ENCODE measurements around the gene SEMA3F.

Gene SEMA3F

DNA sequence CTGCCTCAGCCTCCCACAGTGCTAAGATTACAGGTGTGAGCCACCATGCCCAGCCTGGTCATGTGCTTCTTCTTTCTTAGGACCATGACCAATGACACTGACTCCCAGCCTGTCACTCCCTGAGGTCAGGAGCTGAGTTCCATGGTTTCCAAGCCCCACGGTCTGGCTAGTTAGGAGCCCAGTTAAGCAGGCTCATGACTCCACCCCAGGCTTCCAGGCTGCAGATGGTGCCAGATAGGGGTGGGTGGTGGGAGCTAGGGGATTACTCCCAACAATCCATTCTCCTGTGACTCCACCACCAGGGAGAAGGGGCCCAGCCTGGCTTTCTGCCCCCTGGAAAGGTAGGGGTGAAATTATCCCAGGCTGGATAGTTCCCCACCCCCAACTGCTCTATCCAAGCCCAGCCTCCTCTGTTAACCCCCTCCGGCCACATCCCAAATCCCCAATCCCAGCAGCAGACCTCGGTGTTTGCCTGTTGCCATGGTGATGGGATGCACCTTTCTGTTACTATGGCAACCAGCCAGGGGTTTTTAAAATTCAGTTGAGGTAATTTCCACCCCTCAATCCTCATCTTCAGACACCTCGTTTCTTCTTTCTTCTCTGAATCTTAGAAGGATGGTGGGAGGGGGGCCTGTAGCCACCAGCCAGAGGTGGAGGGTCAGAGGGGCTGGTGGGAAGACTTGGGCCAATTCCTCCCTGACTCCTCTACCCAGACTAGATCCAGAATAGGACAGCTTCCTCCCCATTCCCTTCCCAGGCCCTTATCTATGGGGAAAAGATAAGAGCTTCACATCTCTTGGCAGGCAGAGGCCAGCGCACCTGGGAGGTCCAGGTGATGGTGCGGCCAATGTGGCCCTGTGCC, 22.5 kb upstream of the SEMA3F start:
- no peak for DNase-seq (ENCODE audit: low spot score)

DNA sequence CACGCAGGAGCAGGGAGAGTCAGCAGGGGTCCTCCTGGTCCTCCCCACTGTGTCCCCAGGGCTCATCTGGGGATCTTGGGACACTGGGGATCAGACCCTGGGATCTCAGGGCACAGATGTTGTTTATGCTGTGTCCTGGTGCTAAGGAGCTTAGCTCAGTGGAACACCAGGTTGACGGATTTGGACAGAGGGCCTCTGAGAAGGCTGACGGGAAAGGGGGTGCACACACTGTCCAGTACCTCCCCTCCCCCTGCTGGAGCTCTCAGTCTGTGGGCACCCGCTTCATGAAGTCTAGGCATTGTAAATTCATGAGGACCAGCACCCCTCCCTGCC, 21.9 kb upstream of the SEMA3F start:
- no peak for DNase-seq (ENCODE audit: low spot score)

DNA sequence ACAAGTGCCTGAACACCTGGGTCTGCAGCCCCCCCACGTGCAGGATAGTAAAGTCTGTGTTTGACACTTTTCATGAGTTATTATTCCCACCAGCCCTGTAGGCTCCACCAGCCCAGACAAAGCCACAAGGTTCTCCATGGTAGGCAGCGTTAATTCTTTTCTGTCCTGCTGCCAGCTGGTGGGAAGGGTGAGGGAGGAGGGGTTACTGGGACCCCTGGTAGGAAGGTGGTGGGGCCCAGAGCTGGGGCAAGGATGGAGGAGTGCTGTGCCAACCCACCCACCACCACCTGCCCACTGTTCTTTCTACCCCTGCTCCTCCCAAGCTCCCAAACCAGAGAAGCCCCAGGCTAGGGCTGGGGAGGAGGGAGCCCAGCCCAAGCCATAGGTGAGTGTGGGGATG, 20.8 kb upstream of the SEMA3F start:
- no peak for DNase-seq (ENCODE audit: low spot score)

DNA sequence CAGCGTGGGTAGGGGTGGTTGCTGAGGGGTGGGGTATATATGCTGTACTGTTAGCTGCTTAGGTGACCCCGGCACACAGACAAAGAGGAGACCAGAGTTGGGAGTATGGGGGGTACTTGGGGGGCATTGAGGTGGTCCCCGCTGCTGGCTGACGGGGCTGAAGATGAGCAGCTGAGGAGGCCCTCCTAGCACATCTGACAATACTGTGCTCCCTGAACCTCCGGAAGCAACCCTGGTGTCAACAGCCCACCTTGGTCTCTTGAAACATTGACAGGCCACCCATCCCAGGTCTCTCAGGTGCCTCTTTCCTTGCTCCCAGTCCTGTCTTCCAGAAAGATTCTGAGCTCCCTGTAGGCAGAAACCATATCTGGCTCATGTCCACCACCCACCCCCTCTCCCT, 19.2 kb upstream of the SEMA3F start:
- no peak for DNase-seq (ENCODE audit: low spot score)

DNA sequence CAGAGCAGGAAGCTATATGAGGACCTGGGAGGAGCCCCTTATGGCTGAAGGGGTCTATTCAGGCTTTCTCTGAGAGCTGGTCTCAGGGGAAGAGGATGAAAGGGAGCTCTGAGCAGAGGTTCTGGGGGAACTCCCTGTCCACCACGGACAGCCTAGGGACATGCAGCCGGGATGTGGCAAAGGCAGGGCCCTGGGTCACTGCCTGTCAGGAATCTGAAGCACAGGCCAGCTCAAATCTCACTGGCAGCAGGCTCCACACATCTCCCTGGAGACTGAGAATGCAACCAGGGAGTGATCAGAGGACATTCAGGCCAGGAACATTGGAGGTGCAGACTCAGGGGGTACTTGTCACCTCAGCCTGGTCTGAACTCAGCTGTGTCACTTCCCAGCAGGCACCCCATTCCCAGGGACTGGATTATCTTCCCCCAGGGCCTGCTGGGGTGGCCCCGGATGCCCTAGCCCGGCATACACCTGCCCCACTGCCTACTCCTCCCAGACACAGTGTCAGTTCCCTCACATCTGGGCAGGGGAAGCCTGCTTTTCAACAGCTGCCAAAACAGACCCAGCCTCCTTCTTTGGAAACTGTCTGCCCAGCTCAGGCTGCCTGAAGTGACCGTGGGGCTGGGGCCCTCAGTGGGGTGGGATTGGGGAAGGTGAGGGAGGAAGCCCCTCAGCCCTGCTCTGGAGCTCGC, 18.3 kb upstream of the SEMA3F start:
- no peak for DNase-seq (ENCODE audit: low spot score)

DNA sequence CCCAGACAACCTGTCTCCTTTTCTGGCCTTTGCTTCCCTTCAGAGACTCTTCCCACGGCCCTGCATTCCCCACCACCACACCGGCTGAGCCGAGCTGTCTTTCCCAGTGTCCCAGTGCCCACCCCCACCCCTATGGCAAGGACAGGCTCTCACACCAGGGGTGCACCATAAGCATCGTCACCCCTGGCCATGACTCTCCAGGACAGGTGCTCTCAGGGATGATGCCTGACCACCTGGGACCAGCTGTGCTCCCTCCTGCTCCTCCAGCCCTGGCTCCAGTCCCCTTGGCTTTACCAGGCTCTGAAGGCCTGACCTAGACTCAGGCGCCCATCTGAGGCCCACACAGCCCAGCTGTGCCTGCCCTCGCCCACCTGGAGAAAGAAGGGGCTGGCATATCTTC, 17.6 kb upstream of the SEMA3F start:
- no peak for DNase-seq (ENCODE audit: low spot score)

DNA sequence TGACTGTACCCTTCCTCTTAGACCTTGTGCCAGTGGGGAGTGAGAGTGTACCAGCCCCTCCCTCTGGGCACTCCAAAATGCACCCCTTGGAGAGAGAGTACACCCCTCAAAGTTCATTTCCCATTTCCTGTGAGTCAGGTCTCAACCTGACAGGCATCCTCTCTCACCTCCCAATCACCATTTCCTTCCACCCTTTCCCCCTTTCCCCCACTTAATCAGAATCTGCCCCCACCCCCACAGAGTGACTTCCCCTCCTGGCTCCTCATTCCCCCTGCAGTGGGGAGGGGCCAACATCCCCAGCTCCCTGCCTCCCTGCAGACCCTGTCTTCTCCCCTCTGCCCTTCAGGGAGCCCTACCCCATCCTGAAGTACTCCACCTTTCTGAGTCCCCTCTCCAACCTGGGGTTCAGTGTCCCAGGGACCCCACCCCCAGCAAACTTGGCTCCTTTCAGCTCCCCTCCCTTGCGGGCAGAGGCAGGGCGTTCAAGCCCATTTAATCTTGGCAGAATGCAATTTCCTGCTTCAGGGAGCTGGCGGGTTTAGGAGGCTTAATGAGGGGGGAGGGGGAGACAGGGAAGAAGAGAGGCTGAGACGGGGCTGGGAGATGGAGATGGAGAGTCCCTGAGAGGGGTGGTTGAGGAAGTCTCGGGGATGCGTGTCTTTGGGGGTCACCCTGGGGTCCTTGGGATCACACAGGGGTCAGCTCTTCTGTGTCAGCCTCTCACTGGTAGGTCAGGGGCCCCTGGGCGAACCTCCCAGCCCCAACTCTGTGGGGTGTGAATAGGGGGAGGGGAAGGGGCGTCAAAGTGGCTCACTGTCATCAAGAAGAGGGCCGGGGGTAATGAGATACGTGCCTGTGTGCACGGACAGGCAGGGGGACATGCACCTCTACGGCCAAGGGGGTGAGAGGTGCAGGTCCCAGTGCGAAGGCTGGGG, 16.6 kb upstream of the SEMA3F start:
- DNase-seq (ENCODE audit: low spot score) = no peak

DNA sequence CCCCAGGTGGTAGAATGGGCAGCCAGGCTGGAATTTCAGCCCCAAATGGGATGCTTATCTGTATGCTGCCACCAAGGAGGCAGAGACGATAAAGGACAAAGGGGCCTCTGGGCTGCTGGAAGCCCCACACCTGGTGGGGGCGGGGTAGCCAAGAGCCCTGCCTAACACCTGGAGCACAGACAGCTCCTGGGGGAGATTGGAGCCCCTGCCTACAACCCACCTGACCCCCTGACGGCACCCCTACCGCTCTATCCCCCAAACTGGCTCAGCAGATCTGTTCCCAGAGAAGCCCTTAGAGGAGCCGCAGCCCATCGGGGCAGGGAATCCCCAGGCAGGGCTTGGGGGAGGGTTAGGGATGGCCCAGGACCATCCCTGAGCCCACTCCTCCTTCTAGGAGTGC, 15.8 kb upstream of the SEMA3F start:
- DNase-seq (ENCODE audit: low spot score) = no peak

DNA sequence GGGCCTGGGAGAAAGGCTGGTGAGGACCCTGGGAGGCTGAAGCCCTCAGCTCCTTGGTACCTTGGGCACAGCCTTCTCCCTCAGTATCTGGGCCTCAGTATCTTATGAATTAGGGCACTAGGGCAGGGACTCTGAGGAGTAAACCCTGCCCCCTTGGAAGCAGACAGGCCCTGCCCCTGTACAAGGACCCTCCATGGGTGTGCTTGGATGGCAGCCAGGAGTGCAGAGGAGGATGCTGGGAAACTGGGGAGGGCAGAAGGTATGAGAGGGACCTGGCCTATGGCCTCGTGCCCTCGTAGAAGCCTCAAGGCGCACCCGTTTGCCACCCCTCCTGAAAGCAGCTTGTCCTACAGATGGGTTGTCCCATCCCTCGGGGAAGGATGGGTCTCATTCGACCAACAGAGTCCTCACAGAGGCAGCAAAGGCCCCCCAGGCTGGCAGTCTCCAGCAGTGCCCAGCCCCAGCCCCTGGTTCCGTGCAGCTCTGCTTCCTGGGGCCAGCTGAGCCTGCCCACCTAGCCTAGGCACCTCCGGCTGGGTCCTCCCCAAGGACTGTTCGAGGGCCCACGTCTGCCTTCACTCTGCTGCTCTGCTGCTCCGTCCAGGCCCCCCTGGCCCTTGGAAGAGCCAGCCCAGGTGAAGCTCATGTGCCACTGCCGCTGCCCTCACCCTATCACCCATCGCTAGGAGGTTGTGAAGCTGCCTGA, 15.3 kb upstream of the SEMA3F start:
- no peak for DNase-seq (ENCODE audit: low spot score)

DNA sequence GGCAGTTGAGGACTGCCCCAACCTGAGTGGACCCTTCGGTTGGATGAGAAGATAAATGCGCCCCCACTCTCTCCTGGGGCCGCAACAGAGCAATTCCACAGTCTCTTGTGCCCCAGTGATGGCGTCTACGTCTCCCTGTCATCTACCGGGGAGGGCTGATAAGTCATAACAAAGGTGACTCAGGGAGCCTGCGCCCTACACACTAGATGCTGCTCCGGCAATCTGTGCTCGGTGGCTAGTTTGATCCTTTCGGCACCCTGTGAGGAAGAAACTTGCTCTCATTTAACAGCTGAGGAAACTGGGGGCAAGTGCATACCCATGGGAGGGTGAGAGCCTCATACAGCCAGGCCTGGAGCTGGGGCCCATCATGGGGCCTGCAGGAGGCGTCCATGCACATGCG, 14.1 kb upstream of the SEMA3F start:
- DNase-seq (ENCODE audit: low spot score) = no peak

DNA sequence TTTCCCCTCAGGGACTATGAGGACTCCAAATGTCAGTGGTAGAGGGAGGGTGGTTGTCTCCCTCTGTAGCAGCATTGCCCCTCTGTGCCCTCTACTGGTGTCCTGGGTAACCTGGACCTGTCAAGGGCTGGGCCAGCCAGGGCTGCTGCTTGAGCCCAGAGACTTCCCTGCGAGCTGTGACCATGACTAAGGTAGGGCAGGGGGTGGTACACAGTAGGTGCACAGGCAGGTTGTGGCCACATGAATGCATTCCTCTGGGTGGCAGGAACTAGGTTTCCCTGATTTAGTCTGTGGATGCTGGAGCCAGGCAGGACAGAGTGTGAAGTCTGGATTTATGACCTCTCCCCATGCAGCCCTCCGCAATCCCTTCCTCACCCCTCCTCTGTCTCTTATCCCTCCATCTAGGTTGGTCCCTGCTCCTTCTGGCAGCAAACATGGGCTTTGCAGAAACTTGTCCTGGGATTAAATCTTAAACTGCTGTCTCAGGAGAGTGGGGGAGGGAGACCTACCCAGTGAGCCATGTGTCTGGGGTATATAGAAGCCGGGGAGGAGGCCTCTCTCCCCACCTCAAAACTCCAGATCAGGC, 8.7 kb upstream of the SEMA3F start:
- no peak for DNase-seq (ENCODE audit: low spot score)

DNA sequence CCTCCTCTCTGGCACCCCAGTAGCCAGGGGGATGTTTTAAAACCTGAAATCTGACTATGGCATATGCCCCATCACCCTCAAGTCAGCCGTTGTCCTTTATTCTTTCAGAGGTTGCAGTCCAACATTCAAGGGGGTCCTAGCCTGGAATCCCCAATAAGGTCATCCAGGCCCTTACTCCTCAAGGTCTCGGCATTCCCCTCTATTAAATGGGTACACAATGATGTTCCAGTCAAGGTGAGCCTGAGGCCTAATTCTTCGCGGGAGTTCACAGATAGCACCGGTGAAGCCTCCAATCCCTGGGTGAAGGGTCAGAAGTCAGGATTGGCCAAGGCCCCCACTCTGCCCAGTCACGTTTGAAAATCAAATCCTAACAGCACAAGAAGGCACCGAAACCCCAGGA, 8.1 kb upstream of the SEMA3F start:
- no peak for DNase-seq (ENCODE audit: low spot score)

DNA sequence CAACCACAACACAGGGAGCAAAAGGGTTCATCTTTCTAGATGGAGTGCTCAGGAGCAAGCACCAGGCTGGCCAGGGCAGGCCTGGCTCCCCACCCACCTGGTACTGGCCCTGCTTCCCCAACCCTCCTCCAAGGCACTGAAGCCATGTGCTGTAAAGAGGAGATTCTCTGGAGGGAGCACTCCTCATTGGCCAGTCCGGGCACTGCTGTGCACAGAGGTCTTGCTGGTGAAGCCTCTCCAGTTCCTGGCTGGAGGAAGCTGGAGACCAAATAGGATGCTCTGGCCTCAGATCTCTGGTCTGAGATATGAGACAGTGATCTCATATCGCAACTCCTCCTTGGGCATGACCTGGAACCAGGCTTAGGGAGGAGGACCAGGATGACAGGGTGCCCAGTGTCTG, 7.7 kb upstream of the SEMA3F start:
- DNase-seq (ENCODE audit: low spot score) = no peak

DNA sequence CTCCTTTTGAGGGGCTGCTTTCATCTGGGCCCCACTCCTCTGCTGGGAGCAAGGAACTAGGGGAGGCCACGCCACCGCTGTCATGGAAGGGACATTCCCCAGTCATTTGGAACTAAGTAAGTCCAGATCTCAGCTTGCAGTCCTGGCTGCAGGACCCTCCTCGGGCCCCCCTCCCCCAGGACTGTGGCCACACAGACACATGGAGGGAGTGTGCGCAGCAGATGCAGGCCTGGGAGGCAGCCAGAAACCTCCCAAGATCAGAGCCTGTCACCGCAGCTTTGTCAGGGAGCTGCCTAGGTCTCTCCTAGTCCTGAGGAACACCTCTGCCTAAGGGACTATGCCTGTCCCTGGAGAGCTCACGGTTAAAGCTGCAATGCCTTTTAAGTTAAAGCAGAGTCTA, 7.3 kb upstream of the SEMA3F start:
- no peak for DNase-seq (ENCODE audit: low spot score)

DNA sequence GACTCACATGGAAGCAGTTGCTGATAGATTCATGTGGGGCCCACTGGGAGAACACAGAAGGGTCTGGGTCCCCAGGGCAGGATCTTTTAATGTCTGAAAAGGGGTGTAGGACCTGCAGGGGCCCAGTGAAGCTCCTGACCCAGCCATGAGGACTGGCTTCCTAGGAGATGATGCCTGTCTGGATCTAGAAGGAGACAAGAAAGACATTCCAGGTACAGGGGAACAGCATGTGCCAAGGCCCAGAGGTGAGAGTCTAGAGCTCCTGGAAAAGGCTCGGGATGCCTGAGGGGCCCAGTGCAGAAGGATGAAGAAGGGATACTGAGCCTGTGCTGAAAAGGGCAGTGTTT, 4.7 kb upstream of the SEMA3F start:
- DNase-seq (ENCODE audit: low spot score) = no peak

DNA sequence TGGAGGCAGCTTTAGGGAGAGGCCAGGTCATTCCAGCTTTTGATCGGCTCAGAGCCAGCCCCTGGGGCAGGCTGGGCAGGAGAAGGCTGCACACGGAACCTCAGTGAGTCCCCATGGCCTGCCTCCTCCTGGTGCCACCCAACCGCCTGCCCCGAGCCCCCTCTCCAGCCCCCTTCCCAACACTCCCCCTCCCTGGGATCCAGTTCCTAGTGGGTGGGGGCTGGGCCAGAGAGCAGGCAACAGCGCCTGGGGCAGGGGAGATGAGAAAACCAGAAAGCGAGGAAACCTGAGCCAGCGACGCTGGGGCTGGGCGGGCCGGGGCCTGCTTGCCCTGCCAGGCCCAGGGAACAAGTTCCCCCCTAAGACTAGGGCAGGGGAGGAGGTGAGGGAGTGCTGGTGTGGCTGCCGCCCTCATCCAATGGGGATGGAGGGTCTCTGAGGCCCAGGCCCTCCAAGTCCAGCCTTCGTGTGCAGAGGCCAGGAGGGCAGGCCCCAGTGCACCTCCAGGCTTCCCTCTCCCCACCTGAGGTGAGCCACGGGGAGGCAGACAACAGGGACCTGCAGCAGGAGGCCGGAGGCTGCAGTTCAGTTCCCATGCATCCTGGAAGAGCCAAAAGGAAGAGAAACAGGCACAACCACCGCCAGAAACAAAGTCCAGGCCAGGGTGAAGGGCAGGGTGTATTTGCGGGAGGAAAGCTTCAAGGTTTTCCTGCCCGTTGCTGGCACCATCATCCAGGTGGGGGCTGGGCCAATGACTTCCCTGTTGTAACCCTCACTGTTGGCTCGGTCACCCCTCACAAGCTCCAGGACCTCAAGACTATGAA, 4.0 kb upstream of the SEMA3F start:
- DNase-seq (ENCODE audit: low spot score) = no peak

DNA sequence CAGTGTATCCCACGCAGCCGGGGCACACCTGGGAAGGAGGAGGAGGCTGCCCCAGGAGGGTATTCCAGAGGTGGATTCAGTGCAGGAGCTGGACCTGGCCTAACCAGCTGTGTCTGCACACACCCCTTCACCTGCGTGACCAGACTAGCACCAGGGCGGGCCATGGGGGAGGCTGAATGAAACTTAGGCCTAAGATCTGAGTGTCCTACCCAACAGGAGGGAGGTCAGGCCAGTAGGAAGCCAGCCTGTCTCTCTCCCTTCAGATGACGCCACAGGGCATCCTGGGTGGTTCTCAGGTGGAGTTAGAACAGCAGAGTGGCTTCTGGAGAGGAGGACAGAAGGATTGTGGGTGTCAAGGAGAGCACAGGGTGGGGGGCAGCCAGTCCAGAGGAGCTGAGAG, 3.4 kb upstream of the SEMA3F start:
- DNase-seq (ENCODE audit: low spot score) = no peak

DNA sequence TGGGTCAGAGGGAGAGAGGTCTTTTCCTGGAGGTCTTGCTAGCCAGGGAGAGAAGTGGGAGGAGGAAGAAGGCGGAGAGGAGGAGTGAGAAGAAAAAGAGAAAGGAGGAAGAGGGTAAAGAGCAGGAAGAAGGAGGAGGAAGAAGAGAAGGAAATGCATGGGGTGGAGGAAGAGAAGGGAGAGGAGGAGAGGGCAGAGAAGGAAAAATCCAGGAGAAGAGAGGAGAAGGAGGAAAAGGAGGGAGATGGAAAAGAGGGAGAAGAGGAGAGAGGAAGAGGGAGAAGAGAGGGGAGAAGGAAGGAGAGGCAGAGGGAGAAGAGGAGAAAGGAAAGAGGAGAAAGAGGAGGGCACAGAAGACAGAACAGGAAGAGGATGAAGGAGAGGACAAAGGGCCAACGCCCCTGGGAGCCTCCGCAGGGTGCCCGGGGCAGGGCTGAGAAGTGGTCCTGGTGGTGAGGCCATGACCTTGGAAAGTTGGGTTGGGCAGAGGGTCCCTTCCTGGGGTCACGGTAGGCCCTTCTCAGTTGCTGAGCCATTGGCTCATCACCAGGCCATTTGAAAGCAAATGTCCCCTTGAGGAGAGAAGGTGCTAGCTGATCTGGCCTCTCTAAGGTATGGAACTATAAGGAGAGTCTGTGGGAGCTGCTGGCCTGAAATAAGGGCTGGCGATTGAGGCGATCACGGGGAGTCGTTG, 1.2 kb upstream of the SEMA3F start:
- no peak for DNase-seq (ENCODE audit: low spot score)

DNA sequence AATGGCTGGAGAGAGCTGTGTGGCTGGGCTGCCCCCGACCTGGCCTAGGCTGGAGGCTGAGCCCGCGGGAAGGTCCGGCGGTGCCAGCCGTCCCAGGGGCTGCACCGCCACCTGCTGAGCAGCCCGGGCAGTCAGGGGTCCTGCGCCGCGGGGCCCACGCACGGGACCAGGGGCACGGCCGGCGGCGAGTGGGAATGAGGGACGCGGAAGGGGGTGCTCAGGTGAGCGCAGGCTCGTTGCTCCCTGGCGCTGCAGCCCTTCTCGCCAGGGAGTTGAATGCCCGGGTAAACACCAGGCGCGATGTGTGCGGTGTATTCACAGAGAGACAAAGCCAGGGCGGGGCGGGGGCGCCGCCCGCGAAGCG, 666 bp upstream of the SEMA3F start:
- DNase-seq (ENCODE audit: low spot score) = no peak

DNA sequence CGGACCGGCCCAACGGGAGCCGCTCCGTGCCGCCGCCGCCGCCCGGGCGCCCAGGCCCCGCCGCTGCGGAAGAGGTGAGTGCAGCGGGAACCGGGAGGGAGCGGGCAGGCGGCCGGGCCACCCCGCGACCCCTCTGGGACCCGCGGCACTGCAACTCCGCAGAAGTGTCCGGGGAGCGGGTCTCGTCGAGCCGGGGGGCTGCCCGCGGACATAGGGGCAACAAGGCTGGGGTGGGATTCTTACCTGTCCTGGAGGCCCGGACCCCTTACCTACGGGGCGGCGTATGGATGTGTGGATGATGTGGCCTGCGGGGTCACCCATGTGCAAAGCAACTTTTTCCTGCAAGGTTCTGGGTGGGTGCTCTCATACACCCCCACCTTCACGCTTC, 361 bp downstream of the SEMA3F start:
- DNase-seq (ENCODE audit: low spot score) = no peak

DNA sequence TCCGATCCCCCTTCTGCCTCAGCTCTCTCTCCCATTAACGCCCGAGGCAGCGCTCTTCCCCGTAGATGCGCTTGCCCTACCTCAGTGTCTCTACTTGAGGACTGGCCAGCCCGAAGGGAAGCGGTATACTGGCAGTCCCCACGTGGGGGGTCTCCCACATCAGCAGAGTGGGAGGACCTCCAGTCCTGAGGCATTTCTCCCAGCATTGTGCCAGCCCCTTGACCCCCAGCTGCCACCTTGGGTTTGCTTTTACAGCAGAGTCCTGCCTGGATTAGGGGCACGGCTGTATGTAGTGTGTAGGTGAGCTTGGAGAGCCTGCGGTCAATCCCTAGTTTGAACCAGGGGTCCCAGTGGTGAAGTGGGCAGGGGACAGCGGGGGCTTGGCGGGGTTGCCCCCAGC, 767 bp downstream of the SEMA3F start:
- DNase-seq (ENCODE audit: low spot score) = no peak
